ENCODE data around the gene KMT2B.

GRCh38 chr19:35734273-35734672 is 16.5 kb downstream of the KMT2B start:
- TF ChIP-seq POLR2A (conservative IDR thresholded peaks at IDR 0.05), result no peak
- TF ChIP-seq, protein P1, sequence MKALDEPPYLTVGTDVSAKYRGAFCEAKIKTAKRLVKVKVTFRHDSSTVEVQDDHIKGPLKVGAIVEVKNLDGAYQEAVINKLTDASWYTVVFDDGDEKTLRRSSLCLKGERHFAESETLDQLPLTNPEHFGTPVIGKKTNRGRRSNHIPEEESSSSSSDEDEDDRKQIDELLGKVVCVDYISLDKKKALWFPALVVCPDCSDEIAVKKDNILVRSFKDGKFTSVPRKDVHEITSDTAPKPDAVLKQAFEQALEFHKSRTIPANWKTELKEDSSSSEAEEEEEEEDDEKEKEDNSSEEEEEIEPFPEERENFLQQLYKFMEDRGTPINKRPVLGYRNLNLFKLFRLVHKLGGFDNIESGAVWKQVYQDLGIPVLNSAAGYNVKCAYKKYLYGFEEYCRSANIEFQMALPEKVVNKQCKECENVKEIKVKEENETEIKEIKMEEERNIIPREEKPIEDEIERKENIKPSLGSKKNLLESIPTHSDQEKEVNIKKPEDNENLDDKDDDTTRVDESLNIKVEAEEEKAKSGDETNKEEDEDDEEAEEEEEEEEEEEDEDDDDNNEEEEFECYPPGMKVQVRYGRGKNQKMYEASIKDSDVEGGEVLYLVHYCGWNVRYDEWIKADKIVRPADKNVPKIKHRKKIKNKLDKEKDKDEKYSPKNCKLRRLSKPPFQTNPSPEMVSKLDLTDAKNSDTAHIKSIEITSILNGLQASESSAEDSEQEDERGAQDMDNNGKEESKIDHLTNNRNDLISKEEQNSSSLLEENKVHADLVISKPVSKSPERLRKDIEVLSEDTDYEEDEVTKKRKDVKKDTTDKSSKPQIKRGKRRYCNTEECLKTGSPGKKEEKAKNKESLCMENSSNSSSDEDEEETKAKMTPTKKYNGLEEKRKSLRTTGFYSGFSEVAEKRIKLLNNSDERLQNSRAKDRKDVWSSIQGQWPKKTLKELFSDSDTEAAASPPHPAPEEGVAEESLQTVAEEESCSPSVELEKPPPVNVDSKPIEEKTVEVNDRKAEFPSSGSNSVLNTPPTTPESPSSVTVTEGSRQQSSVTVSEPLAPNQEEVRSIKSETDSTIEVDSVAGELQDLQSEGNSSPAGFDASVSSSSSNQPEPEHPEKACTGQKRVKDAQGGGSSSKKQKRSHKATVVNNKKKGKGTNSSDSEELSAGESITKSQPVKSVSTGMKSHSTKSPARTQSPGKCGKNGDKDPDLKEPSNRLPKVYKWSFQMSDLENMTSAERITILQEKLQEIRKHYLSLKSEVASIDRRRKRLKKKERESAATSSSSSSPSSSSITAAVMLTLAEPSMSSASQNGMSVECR (CRISPR knock-in tag; IDR thresholded peaks at IDR 0.05), result no peak
- no peak for TF ChIP-seq HOMEZ (CRISPR knock-in tag; IDR thresholded peaks at IDR 0.05)
- TF ChIP-seq CHD1 (IDR thresholded peaks at IDR 0.05; ENCODE audit: low read length), result no peak
- TF ChIP-seq, protein P2, sequence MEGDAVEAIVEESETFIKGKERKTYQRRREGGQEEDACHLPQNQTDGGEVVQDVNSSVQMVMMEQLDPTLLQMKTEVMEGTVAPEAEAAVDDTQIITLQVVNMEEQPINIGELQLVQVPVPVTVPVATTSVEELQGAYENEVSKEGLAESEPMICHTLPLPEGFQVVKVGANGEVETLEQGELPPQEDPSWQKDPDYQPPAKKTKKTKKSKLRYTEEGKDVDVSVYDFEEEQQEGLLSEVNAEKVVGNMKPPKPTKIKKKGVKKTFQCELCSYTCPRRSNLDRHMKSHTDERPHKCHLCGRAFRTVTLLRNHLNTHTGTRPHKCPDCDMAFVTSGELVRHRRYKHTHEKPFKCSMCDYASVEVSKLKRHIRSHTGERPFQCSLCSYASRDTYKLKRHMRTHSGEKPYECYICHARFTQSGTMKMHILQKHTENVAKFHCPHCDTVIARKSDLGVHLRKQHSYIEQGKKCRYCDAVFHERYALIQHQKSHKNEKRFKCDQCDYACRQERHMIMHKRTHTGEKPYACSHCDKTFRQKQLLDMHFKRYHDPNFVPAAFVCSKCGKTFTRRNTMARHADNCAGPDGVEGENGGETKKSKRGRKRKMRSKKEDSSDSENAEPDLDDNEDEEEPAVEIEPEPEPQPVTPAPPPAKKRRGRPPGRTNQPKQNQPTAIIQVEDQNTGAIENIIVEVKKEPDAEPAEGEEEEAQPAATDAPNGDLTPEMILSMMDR (IDR thresholded peaks at IDR 0.05 in 2 of 3, conservative IDR thresholded peaks at IDR 0.05 in 1 of 3; ENCODE audit: insufficient read depth in 2 of 3, low read depth in 1 of 3, low read length in 3 of 3), result no peak
- no peak for TF ChIP-seq ZBTB7A (IDR thresholded peaks at IDR 0.05; ENCODE audit: borderline replicate concordance, control insufficient read depth, low read depth, low read length)
- TF ChIP-seq SP2 (IDR thresholded peaks at IDR 0.05; ENCODE audit: extremely low read depth, low read depth, low read length, poor library complexity, severe bottlenecking), result no peak
- TF ChIP-seq NFYB (IDR thresholded peaks at IDR 0.05; ENCODE audit: extremely low read depth, insufficient read length), result no peak

All from K562 (cell line).